G401 (cell line): ENCODE results near the gene SPATC1L. TPM values are rescaled to one million over a fixed set of nuclear protein-coding genes. Genes with fewer than 3 reads are reported as not detected.

Experiments used
- DNase-seq: peaks from one replicate; pipeline ENCODE4 v3.0.0-alpha.2; 2015; ENCODE audit warnings: low spot score
- in situ Hi-C: cut with HindIII; loops from 2 replicates; pipeline ENCODE4 v1.10.0; 2016; ENCODE audit warnings: low sequenced_read_pairs, mixed read lengths
- total RNA-seq: library from RNA; depleted of rRNA; stranded (reverse); fragments of >200 nt; shearing (Covaris generic); gene quantifications from 2 replicates; pipeline ENCODE4 v1.2.3, GENCODE V29; 2014

The SPATC1L gene
- total RNA-seq, 1 experiment from 2014 or later, result 11.2 TPM

- in situ Hi-C loops, result no loop called here
Measured at GRCh38 chr21:46216132-46216747, 32.0 kb upstream of the SPATC1L start.

DNA sequence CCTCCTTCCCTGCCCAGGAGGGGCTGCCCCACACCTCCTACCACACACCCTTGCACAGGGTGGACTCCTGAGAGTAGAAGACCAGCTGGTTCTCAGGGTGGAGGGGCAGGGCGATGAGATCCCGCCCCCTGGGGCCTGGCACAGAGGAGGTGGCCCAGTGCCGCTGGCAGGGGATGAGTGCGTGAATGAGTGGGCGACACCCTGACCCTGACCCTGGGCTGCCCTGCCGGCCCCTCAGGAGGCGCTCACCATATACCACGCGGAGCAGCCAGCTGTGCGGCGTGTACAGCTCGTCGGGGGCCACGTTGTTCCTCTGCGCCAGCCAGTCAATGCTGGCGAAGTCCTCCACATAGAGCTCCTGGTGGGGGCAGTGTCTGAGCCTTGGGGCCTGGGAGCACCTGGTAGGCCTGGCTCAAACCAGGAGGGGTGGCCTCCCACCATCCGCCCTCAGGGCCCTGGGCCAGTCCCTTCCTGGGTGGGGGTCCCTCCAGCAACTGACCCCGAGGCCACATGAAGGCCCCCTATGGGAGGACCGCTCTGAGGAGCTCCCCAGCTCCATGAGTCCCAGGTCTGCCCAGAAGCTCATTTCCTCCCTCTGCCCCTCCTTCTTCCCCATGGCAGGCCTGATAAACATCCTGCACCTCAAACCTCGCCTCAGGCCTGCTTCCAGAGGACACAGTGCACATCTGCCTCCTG lies 31.3 kb upstream of the SPATC1L start:
- in situ Hi-C loops, result no loop called here
- DNase-seq, result no peak

More at GRCh38 chr21:46216132-46216747, 32.0 kb upstream of the SPATC1L start:
- DNase-seq, result no peak

- in situ Hi-C loops, result no loop called here
- DNase-seq, result no peak
Measured at GRCh38 chr21:46214478-46215340, 30.4 kb upstream of the SPATC1L start.

GRCh38 chr21:46213620-46214286 lies 29.5 kb upstream of the SPATC1L start:
- DNase-seq, result peak; percentile 24
- in situ Hi-C loops, result no loop called here

- in situ Hi-C loops, result no loop called here
- no peak for DNase-seq
Measured at GRCh38 chr21:46212721-46213484, 28.6 kb upstream of the SPATC1L start.

DNA sequence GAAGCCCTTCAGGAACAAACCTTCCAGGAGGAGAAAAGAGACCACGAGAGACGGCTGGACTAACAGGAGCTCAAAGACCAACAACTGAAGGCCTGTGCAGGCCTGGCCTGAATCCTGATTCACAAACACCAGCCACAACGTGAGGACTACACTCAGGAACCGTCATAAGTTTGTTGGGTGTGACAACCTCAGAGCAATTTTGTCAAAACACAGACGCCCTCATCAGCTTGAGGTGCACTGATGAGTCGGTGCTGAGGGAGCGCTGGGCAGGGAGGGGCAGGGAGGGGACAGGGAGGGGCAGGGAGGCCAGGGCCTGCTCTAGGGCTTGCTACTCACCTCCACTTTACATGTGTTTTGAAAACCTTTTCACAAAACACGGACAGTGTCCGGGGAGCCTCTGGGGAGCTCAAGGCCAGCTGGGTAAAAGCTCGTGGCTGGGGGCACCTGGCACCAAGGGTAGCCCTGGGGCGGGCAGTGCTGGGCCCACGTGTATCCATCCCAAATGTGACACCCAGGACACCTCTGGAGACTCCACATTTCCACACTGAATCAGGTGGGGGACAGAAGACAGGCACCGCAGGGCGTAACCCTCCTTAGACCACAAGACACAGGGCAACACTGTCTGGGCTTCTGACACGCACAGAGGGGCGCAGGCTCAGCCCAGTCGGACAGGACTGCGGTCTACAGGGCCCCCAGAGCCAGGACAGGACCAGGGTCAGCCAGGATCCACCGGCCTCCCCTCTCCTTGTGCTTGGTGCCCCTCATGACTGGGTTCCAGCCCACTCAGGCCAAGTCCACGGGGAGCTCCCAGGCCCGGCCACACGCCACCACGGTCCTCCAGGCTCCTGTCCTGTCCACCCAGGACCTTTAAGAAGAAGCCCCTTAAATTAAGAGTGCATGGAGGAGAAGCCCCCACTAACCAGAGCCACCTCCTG lies 27.8 kb upstream of the SPATC1L start:
- DNase-seq, result no peak
- in situ Hi-C loops, result no loop called here

- no peak for DNase-seq
- in situ Hi-C loops, result no loop called here
Measured at GRCh38 chr21:46211376-46211775, 27.1 kb upstream of the SPATC1L start.

DNA sequence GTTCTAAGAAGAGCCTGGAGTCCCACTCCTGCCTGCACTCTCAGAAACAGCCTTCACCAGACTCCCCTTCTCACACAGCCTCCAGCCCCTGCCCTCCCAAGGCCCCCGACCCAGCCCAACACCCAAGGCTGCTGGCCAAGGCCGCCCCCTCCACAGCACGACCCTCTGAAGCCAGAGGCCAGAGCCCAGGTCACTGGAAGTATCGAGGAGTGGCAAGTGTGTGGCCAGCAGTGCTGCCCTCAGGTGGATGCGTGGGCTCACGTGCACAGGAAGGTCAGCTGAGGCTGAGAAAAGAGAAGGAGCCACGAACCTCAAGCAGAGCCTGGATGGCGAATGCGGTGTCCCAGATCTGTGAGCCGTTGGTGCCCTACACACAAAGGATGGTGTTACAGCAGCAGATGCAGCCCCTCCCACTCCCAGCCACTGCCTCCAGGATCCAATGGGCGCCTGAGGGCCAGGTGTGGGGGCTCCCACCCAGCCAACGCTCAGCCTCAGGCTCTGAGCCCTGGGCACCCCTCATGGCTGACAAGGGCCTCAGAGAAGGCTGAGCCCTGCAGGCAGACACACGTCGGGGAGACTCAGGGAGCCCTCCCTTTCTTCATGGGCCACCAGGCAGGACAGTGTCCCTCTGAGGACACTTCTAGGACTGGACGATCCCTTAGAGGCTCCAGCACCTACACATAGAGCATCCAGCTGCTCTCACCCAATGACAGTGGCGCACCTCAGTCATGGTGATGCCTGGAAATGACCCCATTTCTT lies 26.3 kb upstream of the SPATC1L start:
- in situ Hi-C loops, result no loop called here
- DNase-seq, result no peak

GRCh38 chr21:46208761-46209721 lies 24.8 kb upstream of the SPATC1L start:
- no peak for DNase-seq
- in situ Hi-C loops, result no loop called here

GRCh38 chr21:46207920-46208591 lies 23.8 kb upstream of the SPATC1L start:
- no peak for DNase-seq
- in situ Hi-C loops, result no loop called here

- DNase-seq, result no peak
- in situ Hi-C loops, result no loop called here
Measured at GRCh38 chr21:46207006-46207919, 23.0 kb upstream of the SPATC1L start.

- no peak for DNase-seq
- in situ Hi-C loops, result no loop called here
Measured at GRCh38 chr21:46206163-46207005, 22.1 kb upstream of the SPATC1L start.

DNA sequence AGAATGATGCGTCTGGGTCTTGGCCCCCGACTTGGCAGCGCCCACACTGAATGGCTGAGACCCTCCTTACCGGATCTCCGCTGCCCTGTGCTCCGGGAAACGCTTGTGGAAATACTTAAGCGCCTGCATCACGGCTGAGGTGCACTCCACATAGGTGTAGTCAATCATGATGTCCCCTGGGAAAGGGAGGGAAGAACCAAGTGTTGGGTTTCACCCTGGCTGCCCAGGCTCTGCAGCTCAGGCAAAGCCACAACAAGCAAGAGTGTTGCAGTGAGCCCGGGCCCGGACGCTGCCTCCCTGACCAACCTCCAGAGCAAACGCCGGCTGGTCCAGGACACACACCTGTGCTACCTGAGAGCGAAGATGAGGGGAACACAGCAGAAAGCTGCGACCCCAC lies 21.5 kb upstream of the SPATC1L start:
- in situ Hi-C loops, result no loop called here

GRCh38 chr21:46205166-46205565 lies 20.9 kb upstream of the SPATC1L start:
- DNase-seq, result no peak
- in situ Hi-C loops, result no loop called here

More for the DNA sequence above, 21.5 kb upstream of the SPATC1L start:
- no peak for DNase-seq
